ENCODE data around the gene BTC.
A peak's percentile ranks its signal among the peaks of the same experiment; 100 is the strongest.
"Not testable (repeated sequence)": the region's sequence is repeated elsewhere in the genome, so short reads cannot be mapped to it uniquely, and the experiment has no call there.

The BTC gene, protein sequence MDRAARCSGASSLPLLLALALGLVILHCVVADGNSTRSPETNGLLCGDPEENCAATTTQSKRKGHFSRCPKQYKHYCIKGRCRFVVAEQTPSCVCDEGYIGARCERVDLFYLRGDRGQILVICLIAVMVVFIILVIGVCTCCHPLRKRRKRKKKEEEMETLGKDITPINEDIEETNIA

DNA sequence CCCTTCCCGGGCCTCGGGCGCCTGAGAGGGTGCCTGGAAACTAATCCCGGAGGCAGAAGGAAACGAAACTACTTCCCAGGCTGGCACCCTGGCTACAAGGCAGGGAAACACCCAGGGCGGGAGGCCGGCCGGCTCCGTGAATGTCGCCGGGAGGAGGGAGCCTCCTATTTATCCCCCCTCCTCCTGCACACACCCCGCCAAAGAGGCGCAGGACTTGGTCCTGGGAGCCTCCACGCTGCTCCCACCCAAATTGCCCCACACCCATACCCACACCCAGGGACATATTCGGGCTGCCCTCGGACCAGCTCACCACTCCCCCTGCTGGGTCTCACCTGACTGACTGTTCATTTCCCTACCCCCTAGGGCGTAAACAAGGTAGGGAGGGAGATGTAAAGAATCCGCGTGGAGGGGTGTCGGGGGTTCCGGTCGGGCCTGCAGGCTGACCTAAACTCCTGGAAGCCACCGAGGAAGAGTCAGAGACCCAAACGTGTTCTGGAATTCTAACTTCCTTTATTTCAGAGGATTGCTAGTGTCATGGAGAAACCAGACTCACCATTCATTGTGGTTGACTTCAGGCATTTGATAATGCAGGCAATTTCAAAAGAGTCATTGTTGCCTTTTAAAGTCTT, at the start of gene BTC:
Gene BTC (minus strand): TSS at position 142 of the 629 bp plus-strand sequence. CDS start 198 bp downstream, outside the sequence.
- DNase-seq = peak; percentile 47

GRCh38 chr4:74840936-74841509, 46.7 kb upstream of the BTC start:
- no peak for DNase-seq

GRCh38 chr4:74838746-74839370, 44.5 kb upstream of the BTC start:
- no peak for DNase-seq

DNA sequence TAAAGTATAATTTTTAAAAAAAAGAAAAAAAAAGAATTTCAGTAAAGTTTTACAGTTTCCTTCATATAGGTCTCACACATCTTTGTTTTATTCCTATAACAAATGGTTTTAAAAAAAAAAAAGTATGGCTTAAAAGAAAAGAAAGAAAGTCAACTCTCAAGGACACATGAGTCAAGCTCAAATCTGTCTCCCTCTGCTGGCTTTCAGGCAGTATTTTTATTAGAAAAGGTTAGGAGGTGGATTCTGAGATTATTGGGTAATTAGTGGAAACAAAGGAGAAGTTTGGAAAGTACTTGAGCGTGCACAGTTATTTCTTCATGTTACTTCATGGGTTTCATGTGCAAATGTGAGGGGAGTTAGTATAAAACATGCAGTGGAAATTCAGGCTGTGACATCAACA, 36.6 kb upstream of the BTC start:
- DNase-seq = no peak

DNA sequence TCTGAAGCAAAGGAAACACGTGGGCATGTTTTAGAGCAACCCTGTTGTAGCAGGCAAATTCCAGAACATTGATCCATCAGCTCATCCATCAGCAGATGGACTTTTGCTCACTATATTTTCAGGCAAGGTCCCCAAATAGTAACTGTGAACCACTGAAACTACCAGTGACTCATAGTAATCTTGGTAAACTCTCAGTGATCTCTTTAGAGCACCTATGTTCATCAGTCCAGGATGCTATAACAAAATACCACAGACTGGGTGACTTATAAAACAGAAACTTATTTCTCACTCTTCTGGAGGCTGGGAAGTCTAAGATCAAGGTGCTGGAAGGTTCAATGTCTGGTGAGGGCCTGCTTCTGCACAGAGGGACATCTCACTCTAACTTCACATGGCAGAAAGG, 28.9 kb upstream of the BTC start:
- DNase-seq = no peak

- no peak for DNase-seq
These were observed 28.3 kb upstream of the BTC start for GRCh38 chr4:74822603-74823002.

- DNase-seq = no peak
These were observed 27.2 kb upstream of the BTC start for GRCh38 chr4:74821541-74821940.

DNA sequence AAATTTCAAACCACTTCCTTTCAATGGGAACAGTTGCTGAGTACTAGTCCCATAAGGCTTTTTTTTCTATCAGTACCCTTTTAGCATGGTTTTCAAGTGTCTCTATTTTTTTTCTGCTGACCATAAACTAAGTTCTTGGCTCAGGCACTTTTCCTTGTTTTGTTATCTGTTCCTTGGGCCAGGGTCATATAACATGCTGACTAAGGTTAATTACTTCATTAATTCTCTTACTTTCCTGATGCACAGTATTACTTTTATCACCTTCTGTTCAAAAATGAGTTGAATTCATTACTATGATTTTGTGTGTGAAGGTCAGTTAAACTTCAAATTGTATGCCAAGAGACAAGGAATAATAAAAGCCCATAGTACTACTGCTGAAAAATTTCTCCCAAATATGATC, 19.7 kb upstream of the BTC start:
- DNase-seq = no peak

- not testable (repeated sequence) for DNase-seq
These were observed 17.7 kb upstream of the BTC start for GRCh38 chr4:74812056-74812455.

GRCh38 chr4:74805601-74806000, 11.3 kb upstream of the BTC start:
- DNase-seq = no peak

- DNase-seq = no peak
These were observed 6.0 kb upstream of the BTC start for GRCh38 chr4:74800310-74800709.

GRCh38 chr4:74796631-74797030, 2.3 kb upstream of the BTC start:
- no peak for DNase-seq

DNA sequence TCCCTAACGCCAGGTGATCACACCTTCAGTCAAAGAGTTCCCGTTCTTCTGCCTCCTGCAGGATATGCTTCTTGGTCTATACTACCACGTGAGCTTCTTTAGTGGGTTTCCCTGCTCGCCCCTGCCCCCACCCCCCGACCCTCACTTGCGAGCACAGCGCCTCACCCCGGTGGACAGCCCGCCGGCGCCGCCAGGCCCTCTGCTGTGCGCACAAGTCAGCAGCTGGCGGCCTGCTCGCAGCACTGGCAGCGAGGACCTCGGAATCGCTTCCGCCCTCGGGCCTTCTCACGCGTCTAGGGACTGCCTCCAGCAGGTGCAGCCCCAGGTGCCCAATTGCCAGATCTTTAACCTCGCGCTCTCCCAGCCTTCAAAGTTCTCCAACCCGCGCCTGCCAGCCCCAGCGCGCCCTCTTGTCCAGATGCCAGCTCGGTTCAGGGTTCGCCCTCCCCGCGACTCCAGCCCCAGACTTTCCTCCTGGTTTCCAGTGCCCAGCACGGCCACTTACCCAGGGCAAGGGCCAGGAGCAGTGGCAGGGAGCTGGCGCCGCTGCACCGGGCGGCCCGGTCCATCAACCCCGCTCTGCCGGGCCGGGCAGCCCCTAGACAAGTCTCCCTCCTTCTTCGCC, 454 bp downstream of the BTC start:
- DNase-seq = peak; percentile 67

- no peak for DNase-seq
These were observed 3.7 kb downstream of the BTC start for GRCh38 chr4:74790652-74791051.

- no peak for DNase-seq
These were observed 4.8 kb downstream of the BTC start for GRCh38 chr4:74789518-74789917.

DNA sequence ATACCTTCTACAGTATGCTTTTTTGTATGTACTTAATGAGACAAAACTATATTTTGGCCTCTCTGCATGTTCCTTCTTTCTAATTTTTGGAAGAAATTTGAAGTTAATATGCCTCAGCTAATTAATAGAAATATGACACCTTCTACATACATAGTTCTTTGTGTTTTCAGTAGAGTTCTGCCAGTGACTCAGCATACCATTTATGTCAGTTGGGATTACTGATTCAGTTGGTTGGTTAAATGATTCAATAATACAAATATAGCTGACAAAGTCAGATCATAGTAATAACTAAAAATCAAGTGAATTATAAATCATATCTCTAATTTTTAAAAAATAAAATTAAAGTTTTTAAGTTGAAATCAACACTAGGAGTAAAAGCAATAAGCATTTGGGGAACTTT, 16.8 kb downstream of the BTC start:
- no peak for DNase-seq

GRCh38 chr4:74772783-74773182, 21.5 kb downstream of the BTC start:
- DNase-seq = no peak

- DNase-seq = no peak
These were observed 22.2 kb downstream of the BTC start for GRCh38 chr4:74772106-74772505.

DNA sequence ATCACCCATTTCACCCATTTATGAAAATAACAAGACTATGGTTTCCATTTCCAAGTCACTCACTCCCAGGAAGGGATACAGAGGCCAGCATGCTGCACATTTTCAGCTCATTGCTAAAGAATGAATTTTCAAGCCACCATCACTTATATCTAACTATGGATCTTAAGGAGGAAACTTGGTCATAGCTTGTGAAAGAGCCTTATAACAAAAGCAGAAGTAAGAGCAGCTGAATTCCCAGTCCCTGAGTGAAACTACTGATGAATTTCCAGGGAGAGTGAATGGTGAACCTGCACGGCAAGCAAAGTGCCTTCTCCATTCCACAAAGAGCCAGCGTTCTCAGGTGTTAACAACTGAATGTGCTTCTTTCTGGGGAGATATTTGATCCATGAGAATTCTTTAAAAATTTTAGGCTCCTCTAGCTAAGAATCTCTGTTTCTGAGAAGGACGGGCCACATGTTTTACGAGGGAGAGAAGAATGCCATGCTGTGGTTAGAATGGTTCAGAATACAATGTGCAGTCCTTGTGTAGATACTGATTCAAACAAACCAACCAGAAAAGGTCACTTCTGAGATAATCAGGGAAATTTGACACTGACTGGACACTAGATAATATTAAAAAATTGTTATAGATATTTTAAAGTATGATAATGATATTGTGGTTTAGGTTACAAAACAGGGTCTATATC, 24.0 kb downstream of the BTC start:
- no peak for DNase-seq

DNA sequence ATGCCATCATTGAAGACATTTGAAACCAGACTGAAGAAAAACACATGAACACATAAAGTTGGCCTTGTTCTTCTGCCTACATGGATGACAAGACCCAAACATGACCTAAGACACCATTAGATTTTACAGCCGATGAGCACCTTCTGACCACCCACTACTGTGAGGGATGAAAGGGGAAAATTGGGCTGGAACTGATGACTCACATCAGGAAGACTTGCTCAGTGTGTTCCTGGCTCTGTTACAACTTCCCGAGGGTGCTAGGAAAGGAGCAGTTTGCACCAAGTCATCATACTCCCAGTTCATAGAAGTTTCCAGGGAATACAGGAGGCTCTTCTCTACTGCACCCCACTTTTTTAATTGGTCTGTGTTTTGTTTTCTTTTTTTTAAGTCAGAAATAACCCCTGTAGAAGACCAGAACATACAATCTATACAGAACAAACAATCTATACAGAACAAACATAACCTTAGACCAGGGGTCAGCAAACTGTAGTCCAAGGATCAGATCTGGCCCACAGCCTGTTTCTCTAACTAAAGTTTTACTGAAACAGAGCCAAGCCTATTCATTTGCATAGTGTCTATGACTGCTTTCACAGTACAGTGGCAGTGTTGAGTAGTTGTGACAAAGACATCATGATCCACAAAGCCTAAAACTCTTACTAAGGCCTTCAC, 25.3 kb downstream of the BTC start:
- DNase-seq = no peak

DNA sequence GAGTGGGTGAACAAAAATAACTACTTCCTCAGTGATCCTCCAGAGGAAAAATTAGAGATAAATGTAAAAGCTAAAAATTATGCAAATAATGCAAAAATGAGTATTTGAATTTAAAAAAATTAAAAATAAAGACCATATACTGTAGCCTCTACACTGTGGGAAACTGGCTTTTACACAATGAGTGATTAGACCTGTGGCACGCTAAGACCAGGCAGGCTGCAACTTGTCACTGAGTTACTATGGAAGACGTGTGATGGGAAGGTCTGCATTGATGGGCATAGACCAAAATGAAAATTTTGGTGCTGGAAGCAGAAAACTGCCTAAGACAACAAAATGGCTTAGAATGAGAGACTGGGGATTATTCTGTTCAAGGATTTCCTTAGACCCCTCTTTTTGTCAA, 30.2 kb downstream of the BTC start:
- no peak for DNase-seq

DNA sequence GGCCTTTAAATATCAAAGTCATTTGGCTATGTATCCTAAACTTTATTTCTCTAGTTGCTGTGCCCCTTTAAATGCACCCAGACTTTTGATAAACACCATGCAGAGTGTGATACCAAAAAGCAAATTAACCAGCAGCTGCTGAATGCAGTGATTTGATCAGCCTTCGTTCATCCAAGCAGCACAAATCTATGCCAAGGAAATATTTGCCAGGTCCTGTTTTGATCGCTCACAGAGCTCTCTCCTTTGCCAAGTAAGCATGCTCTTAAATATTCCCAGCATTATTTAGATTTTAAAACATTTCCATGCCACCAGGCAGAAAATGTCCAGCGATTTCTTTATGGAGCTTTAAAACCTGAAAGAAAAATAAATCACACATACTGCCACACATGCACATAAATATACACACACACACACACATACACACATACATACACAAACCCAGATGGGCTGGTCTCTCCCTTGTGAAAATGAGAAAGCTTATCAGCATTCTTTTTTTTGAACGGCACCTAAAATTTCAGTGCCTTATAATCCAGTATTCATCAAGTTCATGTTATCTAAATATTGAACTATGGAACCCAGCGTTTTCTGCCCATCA, 35.7 kb downstream of the BTC start:
- DNase-seq = no peak

All from NCI-H345 (cell line).